ENCODE measurements around the gene HHIPL2. TPM values are rescaled to one million over a fixed set of nuclear protein-coding genes. Genes with fewer than 3 reads are reported as not detected.

Gene HHIPL2
- under 1 TPM; 0.14 to 0.18 TPM for total RNA-seq

- Mint-ChIP-seq H3K4me1 (peaks cover 2% of the 10 kb centered on the region), H3K27me3 (peaks cover 19% of the 10 kb centered on the region), H3K4me3 (no peak within 1 kb of the TSS), H3K9me3 (no peaks in the 10 kb centered on the region), H3K36me3 (no peaks in the 10 kb centered on the region), H3K27ac (no peak within 1 kb of the TSS)
- no peak for DNase-seq
These were observed at the start of gene HHIPL2 for GRCh38 chr1:222547944-222548671. TSS of gene HHIPL2 (minus strand) at chr1:222548104. CDS start at chr1:222548044, 60 bp downstream.

GRCh38 chr1:222596696-222597095 lies 48.8 kb upstream of the HHIPL2 start:
- Mint-ChIP-seq H3K4me3 (no peak overlapping the region), H3K9me3 (no peaks in the 10 kb centered on the region)

GRCh38 chr1:222594789-222595188 lies 46.9 kb upstream of the HHIPL2 start:
- Mint-ChIP-seq H3K9me3 (no peaks in the 10 kb centered on the region), H3K4me1 (peaks cover 6% of the 10 kb centered on the region), H3K27ac (no peak overlapping the region), H3K36me3 (peaks cover 5% of the 10 kb centered on the region), H3K4me3 (no peak overlapping the region), H3K27me3 (no peaks in the 10 kb centered on the region)
- no peak for DNase-seq

More at GRCh38 chr1:222596696-222597095, 48.8 kb upstream of the HHIPL2 start:
- Mint-ChIP-seq H3K27ac (no peak overlapping the region), H3K4me1 (no peaks in the 10 kb centered on the region), H3K36me3 (peaks cover 5% of the 10 kb centered on the region), H3K27me3 (no peaks in the 10 kb centered on the region)
- no peak for DNase-seq

GRCh38 chr1:222592171-222592570 lies 44.3 kb upstream of the HHIPL2 start:
- Mint-ChIP-seq H3K4me1 (peaks cover 22% of the 10 kb centered on the region), H3K27ac (no peak overlapping the region), H3K9me3 (no peaks in the 10 kb centered on the region), H3K27me3 (no peaks in the 10 kb centered on the region), H3K36me3 (peaks cover 16% of the 10 kb centered on the region), H3K4me3 (no peak overlapping the region)
- DNase-seq = no peak

- H3K36me3 Mint-ChIP-seq = peaks cover 23% of the 10 kb centered on the region
- peak; percentile 84 for DNase-seq
- H3K4me3 Mint-ChIP-seq = peak within 1 kb of the TSS; percentile 97
- no peaks in the 10 kb centered on the region for H3K27me3 Mint-ChIP-seq
- H3K9me3 Mint-ChIP-seq = no peaks in the 10 kb centered on the region
- peaks cover 40% of the 10 kb centered on the region for H3K4me1 Mint-ChIP-seq
- peak within 1 kb of the TSS; percentile 97 for H3K27ac Mint-ChIP-seq
These were observed 41.8 kb upstream of the HHIPL2 start, which contains the start of gene TAF1A for GRCh38 chr1:222589462-222590302. TSS of gene TAF1A (minus strand) at chr1:222589933.

- H3K36me3 Mint-ChIP-seq = peaks cover 26% of the 10 kb centered on the region
- H3K4me1 Mint-ChIP-seq = peaks cover 40% of the 10 kb centered on the region
- H3K27ac Mint-ChIP-seq = no peak overlapping the region
These were observed 40.2 kb upstream of the HHIPL2 start for GRCh38 chr1:222588135-222588534.

GRCh38 chr1:222586842-222587241 lies 38.9 kb upstream of the HHIPL2 start:
- H3K4me3 Mint-ChIP-seq = peak overlapping the region; percentile 14

More at GRCh38 chr1:222588135-222588534, 40.2 kb upstream of the HHIPL2 start:
- no peaks in the 10 kb centered on the region for H3K9me3 Mint-ChIP-seq
- DNase-seq = no peak
- no peaks in the 10 kb centered on the region for H3K27me3 Mint-ChIP-seq
- H3K4me3 Mint-ChIP-seq = peak overlapping the region; percentile 50

GRCh38 chr1:222583079-222583478 lies 35.2 kb upstream of the HHIPL2 start:
- DNase-seq = no peak
- H3K9me3 Mint-ChIP-seq = no peaks in the 10 kb centered on the region
- H3K36me3 Mint-ChIP-seq = peaks cover 56% of the 10 kb centered on the region
- no peak overlapping the region for H3K27ac Mint-ChIP-seq
- peaks cover 31% of the 10 kb centered on the region for H3K4me1 Mint-ChIP-seq
- H3K27me3 Mint-ChIP-seq = no peaks in the 10 kb centered on the region
- H3K4me3 Mint-ChIP-seq = no peak overlapping the region

More at GRCh38 chr1:222586842-222587241, 38.9 kb upstream of the HHIPL2 start:
- H3K9me3 Mint-ChIP-seq = no peaks in the 10 kb centered on the region
- peak overlapping the region; percentile 54 for H3K27ac Mint-ChIP-seq
- H3K27me3 Mint-ChIP-seq = no peaks in the 10 kb centered on the region
- H3K36me3 Mint-ChIP-seq = peaks cover 38% of the 10 kb centered on the region
- DNase-seq = no peak
- H3K4me1 Mint-ChIP-seq = peaks cover 47% of the 10 kb centered on the region

- no peak overlapping the region for H3K27ac Mint-ChIP-seq
- H3K4me3 Mint-ChIP-seq = no peak overlapping the region
- peaks cover 25% of the 10 kb centered on the region for H3K4me1 Mint-ChIP-seq
- H3K9me3 Mint-ChIP-seq = no peaks in the 10 kb centered on the region
- DNase-seq = no peak
- peaks cover 54% of the 10 kb centered on the region for H3K36me3 Mint-ChIP-seq
- H3K27me3 Mint-ChIP-seq = no peaks in the 10 kb centered on the region
These were observed 34.3 kb upstream of the HHIPL2 start for GRCh38 chr1:222582099-222582774.

- Mint-ChIP-seq H3K36me3 (peaks cover 49% of the 10 kb centered on the region), H3K4me1 (peaks cover 9% of the 10 kb centered on the region), H3K27ac (no peak overlapping the region), H3K4me3 (no peak overlapping the region), H3K9me3 (no peaks in the 10 kb centered on the region), H3K27me3 (no peaks in the 10 kb centered on the region)
- DNase-seq = no peak
These were observed 31.4 kb upstream of the HHIPL2 start for GRCh38 chr1:222579316-222579715.

GRCh38 chr1:222570837-222571236 lies 22.9 kb upstream of the HHIPL2 start:
- DNase-seq = no peak
- H3K4me3 Mint-ChIP-seq = no peak overlapping the region
- H3K4me1 Mint-ChIP-seq = peaks cover 9% of the 10 kb centered on the region
- no peak overlapping the region for H3K27ac Mint-ChIP-seq
- H3K9me3 Mint-ChIP-seq = peaks cover 6% of the 10 kb centered on the region
- H3K36me3 Mint-ChIP-seq = peaks cover 45% of the 10 kb centered on the region
- no peaks in the 10 kb centered on the region for H3K27me3 Mint-ChIP-seq

GRCh38 chr1:222561656-222562055 lies 13.8 kb upstream of the HHIPL2 start:
- H3K4me1 Mint-ChIP-seq = peaks cover 6% of the 10 kb centered on the region

GRCh38 chr1:222557574-222557973 lies 9.7 kb upstream of the HHIPL2 start:
- H3K27ac Mint-ChIP-seq = no peak overlapping the region
- peaks cover 22% of the 10 kb centered on the region for H3K36me3 Mint-ChIP-seq
- no peak overlapping the region for H3K4me3 Mint-ChIP-seq
- no peaks in the 10 kb centered on the region for H3K9me3 Mint-ChIP-seq
- no peaks in the 10 kb centered on the region for H3K27me3 Mint-ChIP-seq
- H3K4me1 Mint-ChIP-seq = peaks cover 3% of the 10 kb centered on the region
- no peak for DNase-seq

More at GRCh38 chr1:222561656-222562055, 13.8 kb upstream of the HHIPL2 start:
- Mint-ChIP-seq H3K27ac (no peak overlapping the region), H3K4me3 (no peak overlapping the region), H3K9me3 (no peaks in the 10 kb centered on the region), H3K36me3 (peaks cover 21% of the 10 kb centered on the region), H3K27me3 (no peaks in the 10 kb centered on the region)
- no peak for DNase-seq

GRCh38 chr1:222557148-222557547 lies 9.2 kb upstream of the HHIPL2 start:
- Mint-ChIP-seq H3K27ac (no peak overlapping the region), H3K4me3 (no peak overlapping the region), H3K9me3 (no peaks in the 10 kb centered on the region), H3K4me1 (peaks cover 3% of the 10 kb centered on the region), H3K36me3 (peaks cover 20% of the 10 kb centered on the region), H3K27me3 (no peaks in the 10 kb centered on the region)
- no peak for DNase-seq
